NCI-H2081 treated with DMSO at 0.1 percent for 48 hours (cell line): ENCODE measurements around the gene SERINC3.

Experiments
- DNase-seq: peaks from one replicate; lab custom pipeline; 2025; lab: John Stamatoyannopoulos, UW

SERINC3 gene

GRCh38 chr20:44532981-44533331 lies 11.1 kb upstream of the SERINC3 start:
- no peak for DNase-seq

- no peak for DNase-seq
These were observed 10.6 kb upstream of the SERINC3 start for GRCh38 chr20:44532259-44532980.

DNA sequence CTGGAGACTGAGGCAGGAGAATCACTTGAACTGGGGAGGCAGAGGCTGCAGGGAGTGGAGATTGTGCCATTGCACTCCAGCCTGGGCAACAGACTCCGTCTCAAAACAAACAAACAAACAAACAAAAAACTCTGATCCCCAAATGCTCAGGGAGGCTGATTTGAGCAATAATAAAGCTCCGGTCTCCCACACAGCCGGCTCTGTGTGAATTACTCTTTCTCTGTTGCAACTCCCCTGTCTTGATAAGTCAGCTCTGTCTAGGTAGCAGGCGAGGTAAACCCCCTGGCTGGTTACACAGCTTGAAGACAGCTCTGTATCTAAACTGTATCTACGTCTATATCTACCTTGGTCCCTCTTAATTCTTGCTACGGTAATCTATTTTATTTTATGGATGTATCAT lies 6.4 kb upstream of the SERINC3 start:
- no peak for DNase-seq

GRCh38 chr20:44527716-44528199 lies 5.9 kb upstream of the SERINC3 start:
- DNase-seq = no peak

GRCh38 chr20:44526129-44526528 lies 4.3 kb upstream of the SERINC3 start:
- DNase-seq = no peak

DNA sequence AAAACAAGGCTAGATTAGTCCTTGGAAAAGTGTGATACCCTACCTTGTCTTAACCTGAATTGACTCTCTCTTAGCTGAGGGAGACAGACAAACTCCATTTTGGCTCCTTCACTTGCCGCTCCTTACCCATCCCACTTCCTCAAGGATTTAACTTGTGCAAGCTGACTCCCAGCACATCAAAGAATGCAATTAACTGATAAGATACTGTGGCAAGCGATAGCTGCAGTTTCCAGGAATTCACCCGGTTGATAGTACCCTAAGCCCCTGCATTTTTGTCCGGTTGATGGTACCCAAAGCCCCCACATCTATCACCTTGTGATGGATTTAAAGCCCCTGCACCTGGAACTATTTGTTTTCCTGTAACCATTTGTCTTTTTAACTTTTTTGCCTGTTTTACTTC lies 1.9 kb upstream of the SERINC3 start:
- DNase-seq = no peak

GRCh38 chr20:44522841-44523240 lies 971 bp upstream of the SERINC3 start:
- DNase-seq = no peak

DNA sequence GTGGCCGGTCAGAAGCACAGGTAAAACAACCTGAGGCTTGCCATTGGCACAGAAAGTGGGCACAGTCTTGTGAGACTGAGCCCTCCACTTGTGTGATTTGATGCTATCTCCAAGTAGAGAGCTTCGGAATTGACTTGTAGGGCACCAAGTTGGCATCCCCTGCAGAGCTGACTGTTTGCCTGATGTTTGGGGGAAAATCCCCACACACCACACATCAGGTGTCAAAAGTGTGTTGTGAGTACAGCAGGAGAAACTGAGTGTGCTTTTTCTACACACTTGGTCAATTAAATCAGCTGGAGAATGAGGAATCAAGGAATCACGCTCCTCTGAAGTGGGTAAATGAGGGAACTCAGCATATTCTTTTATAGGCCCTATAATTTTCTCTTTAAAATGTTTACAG lies 989 bp downstream of the SERINC3 start:
- DNase-seq = no peak

GRCh38 chr20:44518248-44518647 lies 3.6 kb downstream of the SERINC3 start:
- DNase-seq = no peak

DNA sequence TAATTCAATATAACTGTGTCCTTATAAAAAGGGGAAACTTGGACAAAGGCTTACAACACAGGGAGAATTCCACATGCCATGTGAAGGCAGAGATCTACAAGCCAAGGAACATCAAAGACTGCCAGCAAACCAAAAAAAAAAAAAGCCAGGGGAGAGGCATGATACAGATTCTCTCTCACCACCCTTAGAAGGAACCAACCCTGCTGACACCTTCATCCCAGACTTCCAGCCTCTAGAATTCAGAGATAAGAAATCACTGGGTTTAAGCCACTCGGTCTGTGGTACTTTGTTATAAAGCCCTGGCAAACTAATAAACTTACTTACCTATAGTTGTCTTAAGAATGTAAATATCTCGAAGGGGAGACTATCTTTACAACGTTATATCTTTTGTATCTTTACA lies 4.4 kb downstream of the SERINC3 start:
- DNase-seq = no peak

- DNase-seq = no peak
These were observed 5.4 kb downstream of the SERINC3 start for GRCh38 chr20:44516491-44516890.

DNA sequence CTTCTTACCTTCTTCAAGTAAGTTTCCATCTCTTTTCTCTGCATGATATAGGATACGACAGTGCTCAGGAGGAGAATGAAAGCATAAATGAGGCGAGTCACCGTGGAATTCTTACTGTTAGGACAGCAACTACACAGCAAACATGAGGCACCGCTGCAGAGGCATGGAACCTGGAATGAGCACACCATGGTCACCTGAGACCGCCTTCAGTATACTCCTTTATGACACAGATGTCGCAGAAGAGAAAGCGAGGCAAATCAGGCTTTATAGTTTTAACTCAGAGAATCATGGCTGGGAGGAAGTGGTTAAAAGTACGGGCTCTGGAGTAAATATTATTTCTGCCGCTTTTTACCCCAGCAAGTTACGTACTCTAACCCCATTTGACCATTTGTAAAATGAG lies 8.0 kb downstream of the SERINC3 start:
- no peak for DNase-seq

DNA sequence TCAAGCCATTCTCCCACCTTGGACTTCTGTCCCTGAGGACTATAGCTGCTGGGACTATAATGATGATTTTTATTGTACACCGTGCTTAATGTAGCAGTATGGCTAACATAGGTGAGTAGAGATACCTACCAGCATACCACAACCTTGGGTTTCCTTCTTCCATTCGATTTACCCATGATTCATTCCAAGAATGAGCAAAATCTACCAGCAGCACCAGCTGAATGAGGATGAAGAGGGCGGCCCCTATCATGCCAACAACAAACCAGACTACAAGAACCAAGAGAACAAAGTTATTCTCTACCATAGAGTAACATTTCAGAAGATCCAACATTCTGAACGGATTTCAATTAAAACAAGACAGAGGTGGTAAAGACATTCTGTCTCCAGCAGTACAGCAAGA lies 12.1 kb downstream of the SERINC3 start:
- DNase-seq = no peak

- no peak for DNase-seq
These were observed 17.2 kb downstream of the SERINC3 start for GRCh38 chr20:44504402-44505307.

DNA sequence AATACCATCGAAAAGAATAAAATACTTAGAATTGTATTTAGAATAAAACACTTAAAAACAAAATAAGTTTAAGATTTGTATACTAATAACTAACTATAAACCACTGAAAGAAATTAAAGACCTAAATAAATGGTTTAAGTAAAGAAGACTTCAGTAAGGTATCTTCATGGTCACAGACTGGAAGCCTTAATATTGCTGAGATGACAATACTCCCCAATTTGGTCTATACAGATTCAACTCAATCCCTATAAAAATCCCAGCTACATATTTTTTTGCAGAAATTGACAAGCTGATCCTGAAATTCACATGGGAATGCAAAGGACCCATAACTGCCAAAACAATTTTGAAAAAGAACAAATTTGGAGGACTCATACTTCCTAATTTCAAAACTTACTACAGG lies 18.9 kb downstream of the SERINC3 start:
- DNase-seq = no peak

DNA sequence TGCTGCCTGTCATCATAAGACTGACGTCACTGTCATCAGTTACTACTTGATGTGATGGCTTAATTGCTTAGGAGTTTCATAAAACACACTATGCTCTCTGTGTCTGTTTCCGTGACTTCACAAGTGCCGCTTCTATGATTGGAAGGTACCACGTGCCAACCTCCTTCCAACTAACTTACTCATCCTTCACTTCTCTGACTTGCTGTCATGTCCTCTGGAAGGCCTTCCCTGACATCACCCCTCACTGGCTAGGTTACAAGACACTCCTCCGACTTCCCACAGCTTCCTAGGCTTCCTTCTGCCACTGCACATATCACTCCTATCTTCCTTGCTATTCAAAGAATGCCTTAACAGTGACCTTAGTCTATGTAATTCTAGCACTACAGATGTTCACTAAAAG lies 20.4 kb downstream of the SERINC3 start:
- DNase-seq = no peak

GRCh38 chr20:44500221-44500620 lies 21.6 kb downstream of the SERINC3 start:
- no peak for DNase-seq

DNA sequence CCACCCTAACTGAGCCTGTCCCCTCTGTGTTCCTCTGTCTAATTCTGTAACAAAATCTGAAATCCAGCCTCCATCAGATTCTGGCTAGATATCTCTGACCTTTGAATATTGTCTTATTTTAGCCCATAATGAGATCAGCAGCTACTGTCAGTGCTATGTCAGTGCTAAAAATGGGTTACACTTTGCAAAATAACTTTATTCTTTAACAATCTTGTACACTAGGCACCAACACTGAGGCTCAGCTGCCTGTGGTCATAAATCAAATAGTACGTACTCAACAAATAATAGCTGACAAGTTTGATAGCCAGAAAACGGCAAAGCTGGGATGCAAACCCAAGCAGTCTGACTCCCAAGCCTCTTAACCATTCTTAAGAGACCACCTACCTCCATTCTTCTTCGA lies 24.1 kb downstream of the SERINC3 start:
- no peak for DNase-seq

GRCh38 chr20:44496976-44497375 lies 24.9 kb downstream of the SERINC3 start:
- no peak for DNase-seq

DNA sequence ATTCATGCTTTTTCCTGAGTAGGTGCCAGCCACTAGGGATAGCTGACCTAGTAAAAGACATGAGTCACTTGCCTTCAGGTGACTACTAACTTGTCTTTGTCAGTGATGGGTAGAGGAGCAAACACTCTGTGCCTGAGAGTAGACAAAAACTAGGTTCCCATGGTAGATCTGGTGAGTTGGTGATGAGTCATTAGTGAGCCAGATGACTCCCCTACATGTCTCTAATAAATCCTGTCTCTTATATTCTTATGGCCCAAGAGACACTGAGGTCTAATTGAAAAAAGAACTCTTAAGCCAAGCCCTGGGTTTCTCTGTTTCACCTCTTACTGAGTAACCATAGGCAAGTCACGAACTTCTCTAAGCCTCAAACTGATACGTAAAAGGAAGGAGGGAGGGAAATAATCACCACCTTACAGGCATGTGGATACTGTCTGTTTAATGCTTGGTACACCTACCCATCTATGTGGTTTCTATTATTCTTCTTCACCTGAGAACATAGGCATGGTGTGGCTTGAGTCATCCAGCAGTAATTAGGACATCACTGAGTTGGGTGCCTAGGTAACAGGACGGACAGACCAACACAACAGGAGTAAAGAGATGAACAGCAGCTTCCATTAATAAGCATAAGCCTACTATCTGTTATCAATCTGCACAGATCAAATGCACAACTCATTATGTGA lies 25.9 kb downstream of the SERINC3 start:
- no peak for DNase-seq

- no peak for DNase-seq
These were observed 26.6 kb downstream of the SERINC3 start for GRCh38 chr20:44495257-44495656.

- DNase-seq = no peak
These were observed 27.2 kb downstream of the SERINC3 start for GRCh38 chr20:44494681-44495080.

GRCh38 chr20:44494266-44494665 lies 27.6 kb downstream of the SERINC3 start:
- no peak for DNase-seq
